Measurements from ENCODE around the gene BAG3. TPM values are rescaled to one million over a fixed set of nuclear protein-coding genes. Genes with fewer than 3 reads are reported as not detected.
A peak's percentile ranks its signal among the peaks of the same experiment; 100 is the strongest.

The BAG3 gene
- total and polyA plus RNA-seq, 10 donors = 2.1 to 36.0 (median 16.7) TPM

GRCh38 chr10:119667562-119668328, 16.6 kb downstream of the BAG3 start:
- WGBS, 5 donors = 56 to 69% (median 60%) methylated on average over 8 to 12 of the region's 12 CpGs
- no peak for DNase-seq
- TF ChIP-seq POLR2AphosphoS5 (IDR thresholded peaks at IDR 0.05) = peak in 1 of 3 donors; percentile 30
- no peak for TF ChIP-seq CTCF (IDR thresholded peaks at IDR 0.05 in 8 of 11, conservative IDR thresholded peaks at IDR 0.05 in 3 of 11)
- intact Hi-C loops (cut with DNase I; ENCODE audit: low total_unique reads) = no loop called here
- Histone ChIP-seq H3K4me1 (peaks cover 7 to 51% (median 32%) of the 10 kb centered on the region in 6 donors), H3K36me3 (peaks cover 0 to 36% (median 31%) of the 10 kb centered on the region in 6 donors), H3K4me3 (no peak overlapping the region), H3K27me3 (replicated peaks in 1 of 7) (no peaks in the 10 kb centered on the region), H3K27ac (peak overlapping the region in 3 of 8 donors; percentile 28 to 42 (median 32)), H3K9me3 (no peaks in the 10 kb centered on the region)

GRCh38 chr10:119668461-119668860, 17.3 kb downstream of the BAG3 start:
- TF ChIP-seq POLR2AphosphoS5 (IDR thresholded peaks at IDR 0.05) (no peak), POLR2A (IDR thresholded peaks at IDR 0.05) (no peak), CTCF (IDR thresholded peaks at IDR 0.05 in 8 of 11, conservative IDR thresholded peaks at IDR 0.05 in 3 of 11) (no peak)
- peak overlapping the region in 2 of 8 donors; percentile 28 to 42 for H3K27ac ChIP-seq
- peaks cover 7 to 44% (median 25%) of the 10 kb centered on the region in 6 donors for H3K4me1 ChIP-seq
- WGBS, 5 donors = 85 to 94% (median 92%) methylated on average over 4 to 6 of the region's 6 CpGs
- H3K36me3 ChIP-seq = peaks cover 0 to 44% (median 38%) of the 10 kb centered on the region in 6 donors
- intact Hi-C loops (cut with DNase I; ENCODE audit: low total_unique reads) = no loop called here
- no peaks in the 10 kb centered on the region for H3K9me3 ChIP-seq
- H3K4me3 ChIP-seq = no peak overlapping the region
- H3K27me3 ChIP-seq (replicated peaks in 1 of 7) = no peaks in the 10 kb centered on the region
- no peak for DNase-seq

- H3K4me3 ChIP-seq = no peak overlapping the region
- TF ChIP-seq POLR2AphosphoS5 (IDR thresholded peaks at IDR 0.05) = no peak
- TF ChIP-seq CTCF (IDR thresholded peaks at IDR 0.05 in 8 of 11, conservative IDR thresholded peaks at IDR 0.05 in 3 of 11) = no peak
- TF ChIP-seq POLR2A (IDR thresholded peaks at IDR 0.05) = no peak
- intact Hi-C loops (cut with DNase I; ENCODE audit: low total_unique reads) = no loop called here
- peaks cover 0 to 52% (median 40%) of the 10 kb centered on the region in 6 donors for H3K36me3 ChIP-seq
- no peak for DNase-seq
- H3K27ac ChIP-seq = no peak overlapping the region
- H3K4me1 ChIP-seq = peaks cover 7 to 35% (median 19%) of the 10 kb centered on the region in 6 donors
- WGBS, 5 donors = 92 to 97% (median 96%) methylated on average over 5 of the region's 5 CpGs
- H3K9me3 ChIP-seq = no peaks in the 10 kb centered on the region
- no peaks in the 10 kb centered on the region for H3K27me3 ChIP-seq (replicated peaks in 1 of 7)
Measured at GRCh38 chr10:119669331-119669730, 18.2 kb downstream of the BAG3 start.

- no peak for DNase-seq
- TF ChIP-seq CTCF (IDR thresholded peaks at IDR 0.05 in 8 of 11, conservative IDR thresholded peaks at IDR 0.05 in 3 of 11) (no peak), POLR2AphosphoS5 (IDR thresholded peaks at IDR 0.05) (peak in 1 of 3 donors; percentile 11)
- Histone ChIP-seq H3K36me3 (peaks cover 0 to 60% (median 40%) of the 10 kb centered on the region in 6 donors), H3K9me3 (no peaks in the 10 kb centered on the region), H3K27ac (no peak overlapping the region), H3K27me3 (replicated peaks in 1 of 7) (no peaks in the 10 kb centered on the region), H3K4me1 (peaks cover 6 to 31% (median 15%) of the 10 kb centered on the region in 6 donors), H3K4me3 (no peak overlapping the region)
- 91 to 97% (median 95%) methylated on average over 12 to 18 of the region's 18 CpGs for WGBS, 5 donors
- intact Hi-C loops (cut with DNase I; ENCODE audit: low total_unique reads) = no loop called here
Measured at GRCh38 chr10:119669975-119670640, 18.9 kb downstream of the BAG3 start.
